ENCODE results near the gene HPCAL1. TPM values are rescaled to one million over a fixed set of nuclear protein-coding genes. Genes with fewer than 3 reads are reported as not detected.

The HPCAL1 gene
- total and polyA plus RNA-seq, 2 experiments from 2014 or later: 8.3 to 25.4 TPM

DNA sequence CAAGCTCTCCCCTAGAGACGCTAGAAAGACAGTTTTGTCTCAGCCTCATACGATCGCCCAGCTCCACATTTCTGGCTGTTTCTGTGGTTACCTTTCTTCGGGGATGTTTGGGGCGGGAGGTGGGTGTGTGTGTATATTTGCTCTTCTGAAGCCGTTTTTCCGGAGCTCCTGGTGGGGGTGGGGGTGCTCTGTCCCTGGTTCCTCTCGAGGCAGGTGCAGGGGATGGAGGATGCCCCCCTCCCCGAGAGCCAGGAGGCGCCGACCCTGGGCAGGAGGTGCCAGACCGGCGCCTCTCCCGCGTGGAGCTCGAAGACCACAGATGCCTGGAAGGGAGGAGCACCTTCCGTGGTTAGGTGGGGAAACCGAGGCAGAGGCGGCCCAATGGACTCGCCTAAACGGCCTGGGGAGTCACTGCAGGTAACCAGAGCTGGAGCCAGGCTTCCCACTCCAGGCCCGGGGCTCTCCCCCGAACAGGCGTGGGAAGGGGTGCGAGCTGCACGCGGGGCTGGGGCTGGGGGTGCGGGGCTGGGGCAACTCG lies 694 bp upstream of the HPCAL1 start:
- Mint-ChIP-seq H3K27ac (no peak overlapping the region), H3K4me3 (peak overlapping the region; percentile 52; the same call in 2 of the 3 replicates), H3K4me1 (peaks cover 30% of the 10 kb centered on the region), H3K36me3 (ENCODE audit: low read depth) (no peaks in the 10 kb centered on the region), H3K9me3 (no peaks in the 10 kb centered on the region; the same call in 2 of the 3 replicates), H3K27me3 (ENCODE audit: insufficient read depth, low read depth, poor library complexity) (peaks cover 34% of the 10 kb centered on the region)
- ATAC-seq: no peak
- Histone ChIP-seq H3K36me3 (ENCODE audit: insufficient read depth) (no peaks in the 10 kb centered on the region), H2AFZ (peak overlapping the region; percentile 88; the same call in 1 of the 2 replicates), H3K9me2 (ENCODE audit: insufficient read depth) (no peaks in the 10 kb centered on the region), H3K27ac (ENCODE audit: low read depth) (peak overlapping the region; percentile 78; the same call in 1 of the 2 replicates), H3F3A (replicated peaks; ENCODE audit: low read depth) (no peaks in the 10 kb centered on the region), H3K4me2 (peak overlapping the region; percentile 84), H3K79me2 (replicated peaks; ENCODE audit: insufficient read depth) (no peaks in the 10 kb centered on the region; the same call in 1 of the 2 replicates), H3K4me3 (peak overlapping the region; percentile 52), H3K27me3 (ENCODE audit: insufficient read depth) (peaks cover 39% of the 10 kb centered on the region), H4K20me1 (replicated peaks; ENCODE audit: insufficient read depth) (peaks cover 15% of the 10 kb centered on the region), H3K4me1 (ENCODE audit: insufficient read depth) (peaks cover 13% of the 10 kb centered on the region; the same call in 1 of the 2 replicates)
- TF ChIP-seq STAT1 (IDR thresholded peaks at IDR 0.05; ENCODE audit: unreplicated experiment) (no peak), CREB1 (CRISPR knock-in tag; IDR thresholded peaks at IDR 0.05; ENCODE audit: low read depth) (no peak), ZNF462 (CRISPR knock-in tag; IDR thresholded peaks at IDR 0.05) (no peak), NANOG (IDR thresholded peaks at IDR 0.05; ENCODE audit: borderline replicate concordance) (no peak; the same call in 1 of the 2 replicates), ZNF114 (CRISPR knock-in tag; IDR thresholded peaks at IDR 0.05) (no peak), ZNF331 (CRISPR knock-in tag; IDR thresholded peaks at IDR 0.05; ENCODE audit: low read depth) (no peak), JUNB (IDR thresholded peaks at IDR 0.05; ENCODE audit: unreplicated experiment) (no peak), EZH2phosphoT487 (IDR thresholded peaks at IDR 0.05; ENCODE audit: unreplicated experiment) (no peak), EZH2 (IDR thresholded peaks at IDR 0.05; ENCODE audit: low read depth, unreplicated experiment) (no peak)
- peak; percentile 37 for DNase-seq (ENCODE audit: low spot score)

All from GM23338 (cell line).